ENCODE measurements around the gene MAP2K3. TPM values are rescaled to one million over a fixed set of nuclear protein-coding genes. Genes with fewer than 3 reads are reported as not detected.
"Not testable (repeated sequence)": the region's sequence is repeated elsewhere in the genome, so short reads cannot be mapped to it uniquely, and the experiment has no call there.

Gene MAP2K3
- total RNA-seq, 1 experiment from 2014 or later: 42.1 TPM

GRCh38 chr17:21298983-21299519, 14.5 kb downstream of the MAP2K3 start:
- no peaks in the 10 kb centered on the region for H3K27me3 ChIP-seq
- no peaks in the 10 kb centered on the region for H3K9me3 ChIP-seq
- H3K36me3 ChIP-seq: peaks cover 8% of the 10 kb centered on the region
- no peak overlapping the region for H3K4me3 ChIP-seq
- DNase-seq: no peak

DNA sequence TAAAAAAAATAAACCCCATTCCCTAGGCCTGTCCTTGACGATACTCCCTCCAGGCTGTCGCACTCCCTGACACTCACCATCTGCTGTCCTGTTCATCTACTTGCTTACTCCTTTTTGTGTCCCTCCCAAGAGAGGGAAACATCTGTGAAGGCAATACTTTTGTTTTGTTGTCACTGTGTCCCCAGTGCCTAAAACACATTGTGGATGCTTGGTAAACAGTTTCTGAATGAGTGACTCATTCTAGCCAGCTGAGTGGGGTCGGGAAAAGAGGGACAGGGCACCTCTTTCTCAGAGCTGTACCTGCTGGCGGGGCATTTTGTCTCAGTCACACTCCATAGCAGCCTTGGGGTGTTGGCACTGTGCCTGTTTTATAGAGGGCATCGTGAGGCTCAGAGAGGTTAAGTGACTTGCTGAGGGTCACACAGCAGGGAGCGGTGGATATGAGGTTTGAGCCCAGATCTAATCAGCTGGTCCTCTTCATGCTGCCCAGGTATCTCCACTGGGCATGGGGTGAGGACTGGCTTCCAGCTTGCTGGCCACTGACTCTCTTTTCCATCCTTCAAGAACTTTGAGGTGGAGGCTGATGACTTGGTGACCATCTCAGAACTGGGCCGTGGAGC, 15.6 kb downstream of the MAP2K3 start:
- Histone ChIP-seq H3K27me3 (no peaks in the 10 kb centered on the region), H3K4me3 (no peak overlapping the region), H3K36me3 (peaks cover 8% of the 10 kb centered on the region), H3K9me3 (no peaks in the 10 kb centered on the region)
- DNase-seq: no peak

DNA sequence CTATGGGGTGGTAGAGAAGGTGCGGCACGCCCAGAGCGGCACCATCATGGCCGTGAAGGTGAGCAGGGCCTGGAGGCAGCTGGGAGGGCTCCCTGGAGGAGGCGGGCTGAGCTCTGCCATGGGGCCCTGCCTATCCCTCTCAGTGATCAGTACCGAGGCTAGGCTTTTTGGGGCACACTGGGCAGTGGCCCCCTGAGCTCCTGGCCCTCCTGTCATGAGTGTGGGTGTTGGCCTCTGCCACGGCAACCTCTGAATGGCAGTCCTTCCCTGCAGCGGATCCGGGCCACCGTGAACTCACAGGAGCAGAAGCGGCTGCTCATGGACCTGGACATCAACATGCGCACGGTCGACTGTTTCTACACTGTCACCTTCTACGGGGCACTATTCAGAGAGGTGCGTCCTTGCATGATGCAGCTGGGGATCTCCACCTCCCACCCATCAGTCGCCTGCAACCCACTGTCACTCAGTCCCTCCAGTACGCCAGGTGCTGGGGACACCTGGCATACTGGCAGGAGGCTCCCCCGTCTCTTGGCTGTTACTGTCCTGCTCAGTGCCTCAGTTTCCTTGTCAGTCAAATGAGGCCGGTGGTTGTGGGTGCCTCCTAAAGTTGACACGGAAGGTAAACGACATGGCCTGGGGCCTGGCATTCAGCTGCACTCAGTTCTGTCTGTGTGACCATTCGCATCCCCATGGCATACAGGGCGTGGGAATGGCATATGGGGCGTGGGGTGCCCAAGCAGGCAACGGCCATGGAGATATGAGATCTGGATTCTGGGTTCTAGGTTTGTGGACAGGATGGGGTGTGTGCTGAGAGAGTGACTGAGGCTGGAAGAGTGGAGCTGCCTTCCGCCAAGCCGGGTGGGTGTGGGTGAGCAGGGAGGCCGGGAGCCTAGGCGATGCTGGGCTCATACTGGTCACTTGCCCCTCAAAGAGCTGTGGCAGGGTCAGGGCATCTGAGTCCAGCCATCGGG, 16.4 kb downstream of the MAP2K3 start:
- H3K4me3 ChIP-seq: no peak overlapping the region
- no peak for DNase-seq
- no peaks in the 10 kb centered on the region for H3K27me3 ChIP-seq
- H3K9me3 ChIP-seq: no peaks in the 10 kb centered on the region
- peaks cover 8% of the 10 kb centered on the region for H3K36me3 ChIP-seq

- peaks cover 8% of the 10 kb centered on the region for H3K36me3 ChIP-seq
- DNase-seq: no peak
- no peaks in the 10 kb centered on the region for H3K27me3 ChIP-seq
- H3K9me3 ChIP-seq: no peaks in the 10 kb centered on the region
- no peak overlapping the region for H3K4me3 ChIP-seq
These were observed 17.4 kb downstream of the MAP2K3 start for GRCh38 chr17:21301593-21302550.

DNA sequence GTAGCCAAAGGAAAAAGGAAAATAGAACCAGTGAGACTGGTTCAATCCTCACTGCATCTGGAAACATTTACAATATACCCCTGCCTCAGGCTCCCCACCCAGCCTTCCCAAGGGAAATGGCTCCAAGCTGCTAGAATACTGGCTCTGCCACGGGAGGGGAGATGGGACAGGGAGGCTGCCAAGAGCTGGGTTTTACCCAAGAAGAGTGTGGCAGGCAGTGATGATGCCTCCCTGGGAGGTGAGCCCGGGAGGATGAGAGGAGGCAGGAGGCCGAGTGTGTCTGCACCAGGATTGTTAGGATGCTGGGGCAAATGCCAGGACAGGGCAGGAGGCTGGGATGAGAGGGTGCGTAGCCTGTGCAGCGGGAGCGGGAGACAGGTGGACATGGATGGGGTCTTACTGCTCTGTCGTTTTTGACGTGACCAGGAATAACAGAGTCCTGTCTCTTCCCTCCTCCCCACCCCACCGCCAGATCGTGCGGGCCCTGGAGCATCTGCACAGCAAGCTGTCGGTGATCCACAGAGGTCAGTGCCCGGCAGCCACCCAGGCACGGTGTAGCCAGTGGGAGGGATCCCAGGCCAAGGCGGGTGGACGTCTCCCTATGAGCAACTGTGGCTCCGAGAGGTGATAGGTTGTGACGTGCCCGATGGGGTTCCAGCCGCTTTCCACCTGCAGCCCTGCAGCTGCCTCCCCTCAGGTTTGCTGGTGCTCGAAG, 18.4 kb downstream of the MAP2K3 start:
- Histone ChIP-seq H3K9me3 (no peaks in the 10 kb centered on the region), H3K27me3 (no peaks in the 10 kb centered on the region), H3K4me3 (no peak overlapping the region), H3K36me3 (peaks cover 8% of the 10 kb centered on the region)
- no peak for DNase-seq

DNA sequence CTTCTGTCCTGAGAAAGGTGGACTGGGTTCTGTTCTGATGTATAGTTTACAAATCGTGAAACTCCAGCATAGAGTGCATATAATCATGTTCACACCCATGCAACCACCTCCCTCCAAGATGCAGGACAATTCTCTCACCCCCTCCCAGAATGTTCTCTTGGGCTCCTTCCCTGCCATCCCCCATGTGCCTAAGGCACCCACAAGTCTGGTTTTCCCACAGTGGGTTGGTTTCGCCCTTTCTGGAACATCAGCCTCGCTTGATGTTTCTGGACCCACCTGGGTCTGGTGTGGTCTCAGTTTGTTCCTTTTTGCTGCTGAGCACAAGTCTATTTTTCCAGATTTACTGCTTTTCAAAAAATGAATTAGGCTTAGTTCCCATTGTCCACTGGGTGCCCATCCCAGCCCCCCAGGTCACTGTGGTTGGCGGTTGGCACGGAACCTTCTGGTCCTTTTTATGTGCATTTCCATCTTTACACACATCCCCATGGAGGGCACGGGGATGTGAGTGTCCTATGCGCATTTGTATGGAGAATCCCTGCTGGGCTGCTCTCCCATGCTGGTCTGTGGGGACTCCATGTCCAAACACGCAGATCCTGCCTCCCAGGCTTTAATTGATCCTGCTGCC, 19.0 kb downstream of the MAP2K3 start:
- DNase-seq: no peak
- Histone ChIP-seq H3K27me3 (no peaks in the 10 kb centered on the region), H3K4me3 (no peak overlapping the region), H3K36me3 (peaks cover 8% of the 10 kb centered on the region), H3K9me3 (no peaks in the 10 kb centered on the region)

GRCh38 chr17:21304091-21304490, 19.6 kb downstream of the MAP2K3 start:
- no peaks in the 10 kb centered on the region for H3K27me3 ChIP-seq
- peaks cover 8% of the 10 kb centered on the region for H3K36me3 ChIP-seq
- no peak for DNase-seq
- H3K4me3 ChIP-seq: no peak overlapping the region
- no peaks in the 10 kb centered on the region for H3K9me3 ChIP-seq

DNA sequence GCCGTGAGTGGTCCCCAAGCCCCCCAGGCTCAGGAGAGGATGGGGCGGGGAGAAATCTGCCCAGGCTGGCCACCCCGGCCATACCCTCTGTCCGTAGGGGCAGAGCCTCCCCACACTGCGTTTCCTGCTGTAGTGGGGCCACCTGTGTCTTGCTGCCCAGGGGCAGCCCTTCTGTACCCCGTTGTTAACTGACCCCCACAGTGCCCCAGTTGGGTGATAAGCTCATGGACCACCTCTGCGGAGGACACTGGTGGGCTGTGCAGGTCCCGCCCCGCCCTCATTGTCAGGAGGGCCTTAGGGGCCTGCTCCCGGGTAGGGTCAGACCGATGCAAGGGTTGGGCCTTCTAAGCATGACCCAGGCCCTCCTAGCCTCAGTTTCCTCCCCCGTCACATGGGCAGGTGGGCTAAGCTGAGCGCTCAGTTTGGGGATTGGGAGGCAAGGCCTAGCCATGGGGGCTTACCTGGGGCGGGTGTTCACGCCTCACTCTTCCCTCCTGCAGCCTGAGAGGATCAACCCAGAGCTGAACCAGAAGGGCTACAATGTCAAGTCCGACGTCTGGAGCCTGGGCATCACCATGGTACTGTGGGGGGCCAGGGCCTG, 20.1 kb downstream of the MAP2K3 start:
- H3K27me3 ChIP-seq, H3K9me3 ChIP-seq, H3K36me3 ChIP-seq, H3K4me3 ChIP-seq, DNase-seq: not testable (repeated sequence)

DNA sequence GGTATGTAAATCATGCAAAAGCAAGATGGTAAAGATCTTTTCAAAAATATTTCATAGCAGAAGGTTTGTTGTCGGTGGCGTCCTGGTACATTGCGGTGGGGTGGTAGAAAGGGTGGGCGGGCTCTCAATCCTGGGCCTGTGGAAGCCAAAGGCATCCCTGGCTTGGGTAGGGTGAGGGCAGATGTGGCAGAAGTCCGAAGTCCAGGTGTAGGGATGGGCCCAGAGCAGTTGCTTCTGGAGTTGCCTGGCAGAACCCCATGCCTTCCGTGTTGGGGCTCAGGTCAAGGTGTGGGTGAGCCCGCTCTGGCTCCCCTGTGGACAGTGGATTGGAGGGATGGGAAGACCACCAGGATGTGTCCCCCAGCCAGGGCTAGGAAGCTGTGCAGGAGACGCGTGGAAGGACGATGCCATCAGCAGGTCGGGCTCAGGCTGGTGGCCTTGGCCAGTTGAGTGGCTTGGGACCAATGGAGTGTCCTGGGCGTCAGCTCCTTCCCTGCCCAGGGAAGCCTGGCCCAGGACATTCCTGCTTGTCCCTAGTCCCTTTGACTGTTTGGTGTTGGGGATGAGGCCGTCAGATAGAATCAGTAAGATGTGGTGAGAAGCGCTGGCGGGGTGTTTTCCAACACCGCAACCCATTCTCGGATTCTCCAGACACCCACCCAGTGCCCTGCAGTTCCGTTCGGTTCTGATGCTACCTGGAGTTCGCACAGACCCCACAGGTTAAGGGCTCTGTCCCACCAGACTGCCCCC, 21.1 kb downstream of the MAP2K3 start:
- not testable (repeated sequence) for H3K36me3 ChIP-seq, DNase-seq, H3K27me3 ChIP-seq

DNA sequence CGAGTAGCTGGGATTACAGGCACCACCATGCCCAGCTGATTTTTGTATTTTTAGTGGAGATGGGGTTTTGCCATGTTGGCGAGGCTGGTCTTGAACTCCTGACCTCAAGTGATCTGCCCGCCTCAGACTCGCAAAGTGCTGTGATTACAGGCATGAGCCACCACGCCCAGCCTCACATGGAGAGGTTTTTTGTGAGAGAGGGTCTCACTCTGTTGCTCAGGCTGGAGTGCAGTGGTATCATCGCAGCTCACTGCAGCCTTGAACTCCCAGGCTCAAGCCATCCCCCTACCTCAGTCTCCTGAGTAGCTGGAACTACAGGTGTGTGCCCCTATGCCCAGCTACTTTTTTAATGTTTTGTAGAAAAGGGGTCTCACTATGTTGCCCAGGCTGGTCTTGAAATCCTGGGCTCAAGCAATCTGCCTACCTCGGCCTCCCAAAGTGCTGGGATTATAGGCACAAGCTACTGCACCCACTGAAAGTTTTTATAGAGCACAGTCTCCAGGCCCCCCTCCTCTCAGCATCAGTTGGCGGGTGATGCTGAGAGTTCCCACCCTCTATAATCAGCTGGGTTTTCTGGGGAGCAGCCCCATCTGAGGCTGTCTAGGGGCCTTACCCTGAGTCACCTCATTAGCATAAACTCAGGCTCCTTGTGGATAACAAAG, 22.2 kb downstream of the MAP2K3 start:
- H3K36me3 ChIP-seq, H3K4me3 ChIP-seq, H3K27me3 ChIP-seq, H3K9me3 ChIP-seq, DNase-seq: not testable (repeated sequence)

More for the DNA sequence above, 21.1 kb downstream of the MAP2K3 start:
- H3K9me3 ChIP-seq, H3K4me3 ChIP-seq: not testable (repeated sequence)

- H3K9me3 ChIP-seq, H3K27me3 ChIP-seq, H3K36me3 ChIP-seq, DNase-seq, H3K4me3 ChIP-seq: not testable (repeated sequence)
These were observed 22.7 kb downstream of the MAP2K3 start for GRCh38 chr17:21307273-21307625.

DNA sequence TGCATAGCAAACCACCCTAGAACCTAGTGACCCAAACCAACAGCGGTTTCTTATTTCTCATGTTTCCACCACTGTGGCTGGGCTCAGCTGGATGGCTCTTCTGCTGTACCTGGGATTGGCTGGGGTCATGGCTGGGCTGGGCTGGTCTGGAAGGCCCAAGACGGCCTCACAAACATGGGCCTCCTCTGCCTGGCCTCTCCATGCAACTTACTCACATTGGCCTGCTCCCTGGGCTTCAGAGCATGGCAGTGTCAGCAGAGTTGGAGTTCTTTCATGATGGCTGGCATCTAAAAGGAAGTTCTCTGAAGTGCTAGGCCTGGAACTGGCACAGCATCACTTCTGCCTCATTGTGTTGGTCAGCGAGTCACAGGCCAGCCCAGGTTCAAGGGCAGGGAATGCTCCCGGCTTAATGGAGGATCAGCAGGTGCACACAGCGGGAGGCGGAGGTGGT, 24.4 kb downstream of the MAP2K3 start:
- H3K27me3 ChIP-seq, H3K4me3 ChIP-seq, H3K9me3 ChIP-seq, DNase-seq, H3K36me3 ChIP-seq: not testable (repeated sequence)

- not testable (repeated sequence) for DNase-seq, H3K27me3 ChIP-seq, H3K4me3 ChIP-seq, H3K36me3 ChIP-seq, H3K9me3 ChIP-seq
These were observed 25.7 kb downstream of the MAP2K3 start for GRCh38 chr17:21310061-21310765.
